IPS-11a (cell line): Measurements from ENCODE around the gene IQSEC1.

ENCODE experiments used
- H3K4me3 ChIP-seq: one replicate; pipeline ENCODE4 v1.5.1; 2013; ENCODE audit warnings: low read depth, low read length, control low read depth

The IQSEC1 gene

GRCh38 chr3:12961007-12961696, 112.1 kb downstream of the IQSEC1 start:
- H3K4me3 ChIP-seq: no peak overlapping the region

GRCh38 chr3:12960497-12960896, 112.7 kb downstream of the IQSEC1 start:
- no peak overlapping the region for H3K4me3 ChIP-seq

DNA sequence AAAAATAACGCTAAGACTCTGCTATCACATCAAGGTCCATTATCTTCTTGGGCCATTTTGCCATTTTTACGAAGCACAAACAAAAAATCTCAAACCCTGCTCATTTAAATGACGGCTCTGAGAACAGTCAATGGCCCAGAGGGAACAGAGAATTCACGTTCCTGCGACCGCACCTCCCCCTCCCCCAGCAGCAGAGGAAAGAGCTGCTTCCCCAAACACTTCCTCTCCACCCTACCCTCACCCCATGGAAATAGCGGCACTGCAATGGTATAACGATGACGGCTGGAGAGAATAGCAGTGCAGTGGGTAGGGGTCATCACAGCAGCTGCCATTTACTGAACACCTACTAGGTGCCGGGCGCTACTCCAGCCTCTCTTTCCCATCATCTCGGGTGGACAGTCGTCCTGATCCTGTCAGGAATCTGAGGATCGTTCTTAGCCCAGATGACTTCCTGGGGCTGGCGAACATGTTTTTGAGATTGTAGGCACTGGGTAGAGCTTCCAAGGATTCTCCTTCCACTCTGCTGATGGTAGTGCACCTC, 113.3 kb downstream of the IQSEC1 start:
- no peak overlapping the region for H3K4me3 ChIP-seq

DNA sequence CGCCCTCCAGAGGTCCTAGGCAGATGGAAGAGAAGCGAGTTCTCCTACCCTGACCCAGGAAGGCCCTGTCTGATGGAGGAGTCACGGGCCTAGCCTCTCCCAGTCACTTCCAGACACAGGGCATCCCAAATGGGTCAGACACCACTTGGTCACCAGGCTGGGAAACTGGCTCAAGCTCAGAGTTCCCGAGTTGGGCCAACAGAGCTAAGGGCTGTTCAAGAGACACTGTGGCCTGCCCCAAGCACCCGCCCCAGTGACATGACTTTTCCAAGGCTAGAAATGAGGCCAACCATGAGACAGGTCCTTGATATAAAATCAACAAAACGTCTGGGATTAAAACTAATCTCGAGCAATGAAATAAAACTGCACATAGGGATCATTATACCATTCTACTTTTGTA, 113.8 kb downstream of the IQSEC1 start:
- H3K4me3 ChIP-seq: no peak overlapping the region

- no peak overlapping the region for H3K4me3 ChIP-seq
Measured at GRCh38 chr3:12957824-12958792, 115.1 kb downstream of the IQSEC1 start.

DNA sequence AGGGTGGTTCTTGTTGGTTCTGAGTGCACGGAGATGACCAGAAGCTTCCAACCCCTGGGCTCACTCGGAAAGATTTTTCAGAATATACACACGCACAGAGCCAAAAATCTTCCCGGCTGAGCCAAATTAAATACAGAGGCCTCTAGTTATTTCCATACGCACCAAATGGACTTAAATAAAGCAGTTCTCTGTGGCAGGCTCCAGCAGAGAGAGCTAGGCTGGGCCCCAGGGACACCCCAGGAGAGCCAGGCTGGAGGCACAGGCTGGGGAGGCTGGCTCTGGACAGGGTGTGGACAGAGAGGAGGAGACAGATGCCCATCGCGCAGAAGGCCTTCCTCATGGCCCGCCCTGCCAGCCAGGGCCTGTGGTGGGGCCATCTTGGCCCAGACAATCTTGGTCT, 115.9 kb downstream of the IQSEC1 start:
- H3K4me3 ChIP-seq: no peak overlapping the region

GRCh38 chr3:12956316-12956660, 116.9 kb downstream of the IQSEC1 start:
- no peak overlapping the region for H3K4me3 ChIP-seq

DNA sequence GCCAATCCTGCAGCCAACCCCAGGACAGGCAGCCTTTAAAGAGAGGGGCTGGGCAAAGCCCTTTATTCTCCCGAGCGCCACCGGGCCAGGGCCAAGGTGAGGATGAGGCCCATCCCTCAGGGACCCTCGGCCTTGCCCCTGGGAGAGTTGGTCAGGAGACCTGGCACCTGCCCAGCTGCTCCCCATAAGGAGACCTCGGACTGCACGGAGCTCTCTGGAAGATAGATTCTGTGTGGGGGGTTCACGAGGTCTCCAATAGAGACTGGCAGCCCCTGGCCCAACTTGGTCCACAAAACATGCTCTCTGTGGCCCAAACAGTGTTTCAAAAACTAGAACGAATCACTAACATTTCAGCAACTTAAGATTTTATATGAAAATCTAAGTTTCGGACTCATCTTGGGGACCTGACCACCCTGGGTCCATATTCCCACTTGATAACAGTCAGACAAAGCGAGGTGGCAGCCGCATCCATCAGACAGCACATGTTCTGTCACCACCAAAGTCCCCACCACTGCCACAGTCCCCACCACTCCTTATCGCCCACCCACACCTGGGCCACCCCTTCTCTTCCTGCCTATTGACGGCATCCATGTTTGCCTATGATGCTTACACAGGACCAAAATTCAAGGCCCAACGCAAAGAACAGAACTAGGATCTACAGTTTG, 117.4 kb downstream of the IQSEC1 start:
- no peak overlapping the region for H3K4me3 ChIP-seq

GRCh38 chr3:12954891-12955650, 118.2 kb downstream of the IQSEC1 start:
- no peak overlapping the region for H3K4me3 ChIP-seq

GRCh38 chr3:12954180-12954579, 119.0 kb downstream of the IQSEC1 start:
- no peak overlapping the region for H3K4me3 ChIP-seq

DNA sequence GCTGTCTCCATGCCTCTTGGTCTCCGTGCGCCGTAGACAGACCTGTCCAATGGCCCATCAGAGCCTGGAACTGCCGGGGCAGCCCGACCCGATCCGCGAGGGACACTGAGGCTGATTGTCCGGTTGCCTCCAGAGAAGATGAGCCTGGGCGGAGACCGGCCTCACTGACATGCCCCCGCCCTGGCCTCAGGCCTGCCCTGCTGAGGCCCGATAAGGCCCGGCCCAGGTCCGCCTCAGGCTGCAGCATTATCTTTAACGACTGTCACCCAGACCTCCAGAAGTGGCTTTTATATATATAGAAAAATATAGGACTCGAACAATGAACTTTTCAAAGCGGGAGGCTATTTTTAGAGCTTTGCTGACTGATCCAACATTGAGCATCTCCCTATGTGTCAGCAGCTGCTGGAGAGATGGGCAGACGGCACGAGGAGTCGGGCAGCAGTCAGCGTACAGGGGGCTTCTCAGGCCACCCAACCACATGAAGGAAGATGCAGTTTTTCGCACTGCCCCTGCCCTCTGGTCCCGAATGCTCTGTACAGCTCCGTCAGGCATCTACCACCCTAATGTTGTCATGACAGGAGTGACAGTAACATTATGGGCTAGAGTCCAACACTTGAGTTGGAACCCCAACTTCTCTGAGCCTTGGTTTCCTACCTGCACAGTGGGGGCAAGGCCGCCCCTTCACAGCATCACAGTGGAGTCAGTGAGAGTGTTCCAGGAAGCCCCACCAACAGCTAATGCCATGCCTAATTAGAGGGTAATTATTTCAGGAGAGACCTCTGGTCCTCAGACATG, 119.8 kb downstream of the IQSEC1 start:
- H3K4me3 ChIP-seq: no peak overlapping the region

- no peak overlapping the region for H3K4me3 ChIP-seq
Measured at GRCh38 chr3:12952343-12953200, 120.7 kb downstream of the IQSEC1 start.

DNA sequence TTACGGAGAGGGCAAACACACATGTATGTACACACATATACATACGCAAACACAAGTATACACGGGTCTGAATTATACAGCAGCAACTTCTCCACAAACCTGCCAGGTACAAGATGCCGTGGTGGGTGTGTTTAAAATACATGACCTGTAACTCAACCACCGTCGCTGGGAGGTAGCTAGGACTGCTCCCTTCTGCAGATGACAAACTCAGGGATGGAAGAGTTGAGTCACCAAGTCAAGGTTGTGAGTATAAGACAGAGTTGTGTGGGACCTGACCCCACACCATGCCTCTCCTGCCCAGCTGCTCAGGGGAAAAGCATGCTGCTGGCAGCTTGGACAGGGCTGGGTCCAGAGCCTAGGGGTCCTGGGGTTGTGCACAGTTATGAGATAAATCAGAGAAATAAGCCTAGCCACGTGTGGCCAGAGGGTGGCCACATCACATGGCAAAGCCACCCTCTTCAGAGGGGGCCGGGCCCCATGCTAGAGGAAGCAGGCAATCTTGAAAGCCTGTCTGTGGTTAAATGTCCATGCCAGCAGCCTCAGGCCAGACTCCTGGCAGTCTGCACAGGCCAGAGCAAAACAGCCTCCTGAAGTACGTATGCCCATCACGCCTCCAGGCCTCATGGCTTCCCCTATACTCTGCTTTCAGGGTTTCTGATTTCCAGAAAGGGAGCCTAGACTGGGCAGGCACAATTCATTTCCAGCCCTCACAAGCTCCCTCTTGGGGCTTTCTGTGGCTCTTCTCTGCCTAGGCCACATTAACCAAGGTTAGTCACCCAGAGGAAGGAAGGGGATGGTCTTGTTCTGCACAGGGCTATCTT, 124.1 kb downstream of the IQSEC1 start:
- H3K4me3 ChIP-seq: no peak overlapping the region

DNA sequence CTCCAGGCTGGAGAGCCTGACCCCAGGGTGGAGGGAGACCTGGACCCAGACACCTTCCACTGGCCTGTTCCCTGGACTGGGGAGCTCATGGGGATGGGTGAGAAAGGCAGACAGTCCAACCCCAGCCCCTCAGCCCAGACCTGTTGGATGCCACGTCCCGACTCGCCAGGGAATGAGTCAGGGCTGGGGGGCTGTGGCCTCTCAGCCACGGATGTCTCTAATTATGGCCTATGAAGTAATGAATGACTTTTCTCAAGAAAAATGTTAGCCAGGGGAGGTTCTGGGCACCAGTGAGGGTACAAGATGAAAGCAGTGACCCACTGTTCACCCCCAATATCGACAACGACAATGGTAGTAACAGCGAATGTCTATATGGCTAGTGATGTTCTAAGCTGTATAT, 124.9 kb downstream of the IQSEC1 start:
- H3K4me3 ChIP-seq: no peak overlapping the region

DNA sequence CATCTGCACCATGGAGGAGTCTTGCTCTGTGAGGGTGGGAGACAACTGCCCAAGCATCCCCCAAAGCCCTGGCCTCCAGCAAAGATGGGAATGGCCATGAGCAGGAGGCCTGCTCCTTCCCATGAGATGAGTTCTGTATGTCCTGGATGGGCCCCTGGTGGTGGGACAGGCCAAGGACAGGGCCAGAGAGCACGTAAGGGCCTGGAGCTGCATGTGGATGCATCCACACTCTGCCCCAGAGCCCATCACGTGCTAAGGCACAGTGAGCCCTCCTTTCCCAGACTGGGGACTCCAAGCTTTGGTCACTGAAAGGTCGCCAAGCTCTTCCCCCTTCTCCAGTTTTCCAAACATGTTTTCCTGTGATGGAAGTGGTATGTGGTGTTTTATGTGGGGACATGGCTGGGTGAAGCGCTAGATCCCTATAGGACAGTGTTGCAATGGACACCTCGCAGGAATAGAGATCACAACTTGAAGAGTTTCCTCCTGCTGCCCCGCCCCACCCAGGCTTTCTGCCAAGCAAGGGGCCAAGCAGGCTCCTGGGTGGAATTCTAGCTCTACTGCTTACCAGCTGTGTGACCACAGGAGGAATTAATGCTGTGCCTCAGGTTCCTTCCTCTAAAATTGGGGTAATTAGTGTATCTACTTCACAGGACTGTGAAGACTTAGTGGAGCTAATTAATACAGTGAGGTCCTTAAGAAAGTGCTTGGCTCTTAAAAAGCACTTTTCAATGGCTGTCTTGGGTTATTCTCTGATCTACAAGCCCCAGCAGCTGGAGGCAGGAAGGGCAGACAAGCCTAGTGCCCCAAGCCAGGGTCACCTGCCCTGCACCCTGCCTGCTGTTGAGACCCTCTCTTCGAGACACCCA, 125.5 kb downstream of the IQSEC1 start:
- no peak overlapping the region for H3K4me3 ChIP-seq

DNA sequence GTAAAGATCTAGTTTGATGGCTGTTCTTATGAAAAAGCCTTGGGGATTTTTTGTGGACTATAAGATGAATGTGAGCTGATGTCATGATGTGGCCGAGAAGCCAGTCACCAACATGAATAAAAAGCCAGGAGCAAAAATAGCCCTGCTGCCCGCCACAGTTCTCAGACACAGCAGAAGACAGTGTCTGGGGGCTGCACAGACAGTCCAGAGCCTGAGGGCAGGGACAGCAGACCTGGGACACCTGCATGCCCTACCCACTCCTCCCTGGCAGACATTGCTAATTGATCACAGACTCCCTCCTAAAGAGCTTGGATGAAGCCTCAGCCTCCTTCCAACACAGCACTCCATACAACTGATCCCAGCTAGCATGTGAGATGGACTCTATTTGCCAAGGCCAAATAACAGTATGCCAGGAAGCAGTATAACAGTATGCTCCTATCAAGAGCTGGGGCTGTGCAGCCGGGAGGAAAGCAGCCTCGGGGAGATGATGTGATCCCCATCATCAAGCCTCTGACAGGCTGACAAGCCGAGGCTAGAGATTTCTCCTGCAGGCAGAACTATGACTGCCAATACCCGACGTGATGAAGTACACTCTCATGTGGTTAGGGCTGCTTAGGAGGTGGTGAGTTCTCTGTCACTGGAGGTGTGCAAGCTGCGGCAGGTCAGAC, 126.4 kb downstream of the IQSEC1 start:
- H3K4me3 ChIP-seq: no peak overlapping the region

- H3K4me3 ChIP-seq: no peak overlapping the region
Measured at GRCh38 chr3:12946251-12946648, 127.0 kb downstream of the IQSEC1 start.
